GM21367 (cell line): ENCODE results near the gene FAM187B.
"Not testable (repeated sequence)": the region's sequence is repeated elsewhere in the genome, so short reads cannot be mapped to it uniquely, and the experiment has no call there.

Source experiments
- ATAC-seq: cut with Tn5 transposase; IDR thresholded peaks from one replicate; pipeline ENCODE4 v1.9.1; 2021; ENCODE audit not compliant: unreplicated experiment

FAM187B gene

DNA sequence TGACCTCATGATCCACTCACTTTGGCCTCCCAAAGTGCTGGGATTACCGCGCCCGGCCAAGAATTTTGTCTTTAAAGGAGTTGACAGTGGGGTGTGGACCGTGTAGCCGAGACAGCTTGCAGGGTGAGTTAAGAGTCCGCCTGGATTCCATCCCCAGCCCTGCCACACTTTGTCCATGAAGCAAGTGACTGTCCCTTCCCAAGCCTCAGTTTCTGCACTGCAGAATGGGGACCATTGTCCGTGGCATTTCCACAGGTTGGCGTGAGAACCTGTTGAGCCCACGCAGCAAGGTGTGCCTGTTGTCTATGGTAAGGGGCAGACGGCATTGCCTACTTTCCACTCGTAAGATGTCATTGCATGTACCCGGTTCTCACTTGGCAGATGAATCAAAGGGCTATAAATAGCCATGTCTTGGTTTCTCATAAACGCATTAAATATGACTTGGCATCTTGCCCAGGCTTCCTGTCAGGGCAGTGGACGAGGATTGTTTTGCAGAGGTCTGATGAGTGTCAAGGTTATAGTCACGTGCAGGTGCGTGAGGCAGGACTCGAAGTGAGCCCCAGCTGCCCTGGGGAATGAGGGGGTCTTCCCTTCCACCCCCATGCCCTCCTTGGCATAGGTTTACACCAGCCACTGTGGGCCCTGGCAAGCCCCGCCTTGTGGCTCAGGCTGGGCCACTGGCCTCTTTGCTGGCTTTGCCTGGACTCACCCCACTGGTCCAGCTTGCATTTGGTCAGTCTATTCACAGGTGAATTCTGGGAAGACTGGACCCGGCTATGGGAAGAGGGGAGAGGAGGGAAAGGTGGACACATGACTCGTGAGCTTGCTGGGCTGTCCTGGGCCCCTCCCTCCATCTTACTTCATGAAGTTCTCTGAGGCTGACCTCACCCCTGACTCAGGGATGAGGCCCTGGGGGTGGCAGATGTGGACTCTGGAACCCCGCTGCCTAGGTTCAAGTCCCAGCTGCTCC lies 14.6 kb downstream of the FAM187B start:
- peak; percentile 54 for ATAC-seq

DNA sequence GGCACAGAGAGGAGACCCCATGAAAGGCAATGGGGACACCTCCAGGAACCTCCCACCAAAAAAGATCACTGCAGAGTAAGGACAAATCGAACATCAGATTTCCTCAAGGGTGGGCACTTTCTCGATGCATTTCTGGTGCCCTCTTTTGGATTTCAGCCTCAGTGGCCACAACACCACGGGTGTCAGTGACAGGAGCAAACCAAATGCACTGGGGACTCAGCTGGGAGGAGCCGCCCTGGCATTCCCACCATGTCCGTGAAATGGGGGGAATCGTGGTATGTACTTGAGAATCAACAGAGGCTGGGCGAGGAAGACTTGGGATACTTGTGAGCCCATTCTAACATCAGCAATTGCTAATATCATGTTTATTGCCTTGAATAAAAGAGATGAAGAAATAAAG lies 16.3 kb downstream of the FAM187B start:
- no peak for ATAC-seq

DNA sequence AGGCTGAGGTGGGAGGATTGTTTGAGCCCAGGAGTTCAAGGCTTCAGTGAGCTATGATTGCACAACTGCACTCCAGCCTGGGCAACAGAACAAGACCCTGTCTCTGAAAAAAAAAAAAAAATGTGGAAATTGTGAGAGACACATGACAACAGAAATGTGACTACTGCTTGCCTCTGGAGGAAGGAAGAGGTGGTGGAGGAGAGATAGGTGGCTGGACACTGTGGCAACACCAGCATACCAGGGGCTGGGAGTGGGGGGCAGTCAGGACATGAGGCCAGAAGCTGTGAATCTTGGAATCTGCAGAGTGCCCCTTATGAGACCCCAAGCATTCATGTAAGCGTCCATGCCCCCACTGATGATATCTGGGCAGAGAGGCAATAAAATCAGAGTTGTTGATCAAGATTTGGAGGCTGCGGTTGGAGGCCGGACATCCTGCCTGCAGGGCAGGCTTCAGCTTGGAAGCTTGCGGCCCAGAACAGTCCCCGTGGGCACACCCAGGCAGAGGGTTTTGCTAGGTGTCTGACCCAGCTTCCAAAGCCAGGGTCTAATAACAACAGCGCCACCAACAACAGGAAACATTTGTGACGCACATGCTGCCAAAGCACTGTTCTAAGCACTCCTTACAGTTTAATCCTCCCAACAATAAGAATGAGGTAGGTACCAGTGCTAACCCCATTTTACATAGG lies 16.9 kb downstream of the FAM187B start:
- no peak for ATAC-seq

DNA sequence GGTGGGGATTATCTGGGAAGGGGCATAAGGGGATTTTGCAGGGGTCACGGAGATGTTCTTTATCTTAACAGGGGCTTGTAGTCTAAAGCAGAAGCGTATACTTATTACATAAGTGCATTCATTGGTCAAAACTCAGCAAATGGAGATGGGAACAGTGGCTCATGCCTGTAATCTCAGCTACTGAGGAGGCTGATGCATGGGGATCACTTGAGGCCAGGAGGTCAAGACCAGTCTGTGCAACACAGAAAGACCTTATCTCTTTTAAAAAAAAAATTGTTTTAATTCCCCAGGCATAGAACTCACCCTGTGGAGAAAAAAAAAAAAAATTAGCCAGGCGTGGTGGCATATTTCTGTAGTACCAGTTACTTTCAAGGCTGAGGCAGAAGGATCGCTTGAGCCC lies 18.9 kb downstream of the FAM187B start:
- no peak for ATAC-seq

DNA sequence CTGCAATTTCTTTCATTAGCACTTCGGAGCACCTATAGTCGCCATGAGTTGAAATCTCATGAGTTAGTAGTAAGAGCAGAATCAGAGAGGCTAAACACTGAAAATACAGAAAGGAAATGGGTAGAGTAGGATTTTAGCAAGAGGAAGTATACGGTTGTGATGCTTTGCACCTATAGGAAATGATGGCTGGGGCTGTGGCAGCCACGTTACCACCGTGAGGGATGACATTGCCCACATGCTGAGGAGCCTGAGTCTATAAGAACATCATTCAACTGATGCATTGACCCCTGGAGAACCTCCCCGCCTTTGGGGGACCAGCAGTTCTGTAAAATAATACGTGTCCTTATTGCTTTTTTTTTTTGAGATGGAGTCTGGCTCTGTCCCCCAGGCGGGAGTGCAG lies 20.4 kb downstream of the FAM187B start:
- no peak for ATAC-seq

DNA sequence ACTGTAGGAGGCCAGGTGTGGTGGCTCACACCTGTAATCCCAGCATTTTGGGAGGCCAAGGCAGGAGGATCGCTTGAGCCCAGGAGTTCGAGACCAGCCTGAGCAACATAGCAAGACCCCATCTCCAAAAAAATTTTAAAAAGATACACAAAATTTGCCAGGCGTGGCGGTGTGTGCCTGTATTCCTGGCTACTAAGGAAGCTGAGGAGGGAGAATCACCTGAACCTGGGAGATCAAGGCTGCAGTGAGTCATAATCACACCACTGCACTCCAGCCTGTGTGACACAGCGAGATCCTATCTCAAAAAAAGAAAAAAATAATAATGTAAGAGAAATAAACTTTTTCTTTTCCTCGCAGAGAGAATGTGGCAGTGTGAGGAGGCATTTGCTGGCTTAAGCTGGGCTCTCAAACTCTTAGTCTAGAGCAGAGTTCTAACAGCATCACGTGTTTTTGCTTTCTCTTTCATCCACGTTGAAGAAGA lies 21.1 kb downstream of the FAM187B start:
- no peak for ATAC-seq

DNA sequence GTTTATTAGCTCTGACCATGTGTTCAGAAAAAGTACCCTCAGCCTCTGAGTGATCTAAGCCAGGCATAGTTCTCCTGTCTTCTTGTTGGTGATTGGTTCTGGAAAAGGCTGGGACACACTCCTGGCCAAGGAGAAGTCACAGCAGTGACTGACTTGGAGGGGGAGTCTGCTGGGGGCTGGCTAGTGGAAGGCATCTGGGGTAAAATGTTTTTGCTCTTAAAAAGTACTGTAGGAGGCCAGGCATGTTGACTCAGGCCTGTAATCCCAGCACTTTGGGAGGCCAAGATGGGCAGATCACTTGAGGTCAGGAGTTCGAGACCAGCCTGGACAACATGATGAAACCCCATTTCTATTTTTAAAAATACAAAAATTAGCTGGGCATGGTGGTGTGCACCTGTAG lies 21.7 kb downstream of the FAM187B start:
- ATAC-seq: no peak

DNA sequence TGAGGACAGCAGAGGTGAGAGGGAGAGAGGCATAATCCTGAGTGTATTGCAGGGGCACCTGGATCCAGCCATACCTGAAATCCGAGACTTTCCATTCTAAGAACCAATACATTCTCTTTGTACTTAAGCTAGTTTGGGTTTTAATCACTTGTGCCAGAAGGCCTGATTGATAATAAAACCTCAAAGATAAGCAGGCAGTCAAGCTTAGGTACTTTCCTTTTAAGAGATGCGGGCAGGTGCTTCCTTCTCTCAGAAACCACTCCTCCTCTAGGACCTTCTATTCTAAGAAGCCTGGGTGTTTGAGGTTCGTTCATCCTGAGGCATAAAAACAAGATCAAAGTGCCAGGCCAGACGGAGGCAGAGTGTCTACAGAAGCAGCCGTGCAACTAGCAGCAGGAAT lies 22.2 kb downstream of the FAM187B start:
- ATAC-seq: no peak

DNA sequence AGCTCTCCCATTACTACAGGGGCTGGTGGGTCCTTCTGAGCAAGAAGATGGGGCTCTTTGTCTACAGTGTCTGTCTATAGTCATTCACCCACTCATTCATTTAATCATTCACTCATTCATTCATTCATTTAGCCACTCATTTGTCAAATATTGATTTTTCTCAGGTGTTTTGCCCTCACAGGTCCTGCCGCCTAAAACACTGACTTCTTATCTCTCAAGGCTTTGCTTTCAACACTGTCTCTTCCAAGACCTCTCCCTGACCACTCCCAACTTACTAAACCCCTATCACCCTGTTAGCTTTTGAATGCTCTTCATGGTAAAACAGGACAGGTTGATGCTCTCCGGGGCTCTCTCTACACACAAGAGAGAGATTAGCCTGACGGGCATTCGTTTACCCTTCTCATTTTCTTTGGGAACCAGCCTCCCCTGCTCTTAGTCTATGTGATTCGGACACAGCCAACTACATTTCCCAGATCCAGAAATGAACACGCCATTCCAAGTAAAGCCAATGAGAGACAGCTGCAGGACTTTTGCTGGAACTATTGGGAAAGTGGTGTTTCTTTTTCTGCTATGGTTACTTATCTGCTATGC lies 22.7 kb downstream of the FAM187B start:
- no peak for ATAC-seq

DNA sequence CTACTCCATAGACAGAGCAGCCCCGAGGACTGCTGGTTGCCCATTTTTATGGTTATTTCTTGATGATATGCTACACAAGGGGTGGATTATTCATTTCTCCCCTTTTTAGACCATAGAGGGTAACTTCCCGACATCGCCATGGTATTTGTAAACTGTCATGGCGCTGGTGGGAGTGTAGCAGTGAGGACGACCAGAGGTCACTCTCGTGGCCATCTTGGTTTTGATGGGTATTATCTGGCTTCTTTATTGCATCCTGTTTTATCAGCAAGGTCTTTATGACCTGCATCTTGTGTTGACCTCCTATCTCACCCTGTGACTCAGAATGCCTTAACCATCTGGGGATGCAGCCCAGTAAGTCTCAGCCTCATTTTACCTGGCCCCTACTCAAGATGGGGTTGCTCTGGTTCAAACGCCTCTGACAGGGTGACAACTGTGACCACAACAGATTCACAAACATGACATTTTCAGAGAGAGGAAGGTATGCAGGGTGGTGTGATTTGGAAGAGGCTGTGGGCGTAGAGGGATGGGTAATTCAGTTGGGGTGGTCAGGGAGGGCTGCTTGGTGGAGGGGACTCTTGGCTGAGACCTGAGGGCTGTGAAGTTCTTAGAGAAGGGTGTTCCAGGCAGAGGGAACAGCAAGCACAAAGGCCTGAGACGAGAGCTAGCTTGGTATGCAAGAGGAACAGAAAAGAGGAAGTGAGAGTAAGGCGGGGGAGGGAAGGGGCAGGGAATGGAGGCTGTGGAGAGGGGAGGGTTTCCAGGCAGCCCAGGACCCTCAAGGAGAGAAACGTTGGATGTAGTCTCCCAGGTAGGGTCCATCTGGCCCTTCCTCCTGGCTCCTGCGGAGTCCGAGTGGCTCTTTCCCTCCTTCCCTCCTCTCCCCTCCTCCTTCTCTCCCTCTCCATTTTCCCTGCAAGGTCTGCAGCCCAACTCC lies 23.5 kb downstream of the FAM187B start:
- ATAC-seq: peak; percentile 43

DNA sequence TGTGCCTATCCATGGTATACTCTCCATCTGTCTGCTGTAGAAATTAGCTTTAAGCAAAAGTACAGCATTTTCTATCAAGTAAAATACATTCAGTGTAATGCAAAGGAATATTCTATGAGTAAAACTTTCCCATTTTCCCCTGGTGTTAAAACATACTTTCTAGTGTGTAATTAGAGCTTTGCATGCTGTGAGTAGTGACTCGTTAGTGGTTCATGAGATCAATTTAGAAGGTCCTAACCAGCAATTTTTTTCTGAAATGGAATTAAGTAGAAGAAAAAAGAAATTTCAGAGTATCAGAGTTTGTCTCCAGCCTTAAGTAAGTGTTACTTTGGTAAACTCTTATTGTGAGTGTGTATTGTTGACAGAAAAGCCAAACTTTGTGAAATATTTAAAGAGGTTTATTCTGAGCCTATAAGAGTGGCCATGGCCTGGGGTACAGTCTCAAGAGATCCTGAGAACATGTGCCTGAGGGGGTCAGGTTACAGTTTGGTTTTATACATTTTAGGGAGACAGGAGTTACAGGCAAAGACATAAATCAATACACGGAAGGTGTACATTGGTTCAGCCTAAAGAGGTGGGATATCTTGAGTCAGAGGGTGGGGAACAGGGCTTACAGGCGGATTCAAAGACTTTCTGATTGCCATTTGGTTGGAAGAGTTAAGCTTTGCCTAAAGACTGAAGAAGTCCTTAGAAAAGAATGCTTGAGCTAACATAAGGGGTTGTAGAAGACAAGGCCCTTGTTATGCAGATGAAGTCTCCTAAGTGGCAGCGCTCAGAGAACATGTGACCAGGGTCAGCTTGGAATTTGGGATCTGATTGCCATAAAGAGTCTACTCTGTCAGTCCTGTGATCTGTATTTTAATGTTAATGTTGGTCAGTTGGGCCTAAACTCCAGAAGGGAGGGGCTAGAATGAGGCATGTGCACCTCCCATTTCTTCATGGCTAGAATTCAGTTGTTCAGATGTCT lies 25.5 kb downstream of the FAM187B start:
- no peak for ATAC-seq

DNA sequence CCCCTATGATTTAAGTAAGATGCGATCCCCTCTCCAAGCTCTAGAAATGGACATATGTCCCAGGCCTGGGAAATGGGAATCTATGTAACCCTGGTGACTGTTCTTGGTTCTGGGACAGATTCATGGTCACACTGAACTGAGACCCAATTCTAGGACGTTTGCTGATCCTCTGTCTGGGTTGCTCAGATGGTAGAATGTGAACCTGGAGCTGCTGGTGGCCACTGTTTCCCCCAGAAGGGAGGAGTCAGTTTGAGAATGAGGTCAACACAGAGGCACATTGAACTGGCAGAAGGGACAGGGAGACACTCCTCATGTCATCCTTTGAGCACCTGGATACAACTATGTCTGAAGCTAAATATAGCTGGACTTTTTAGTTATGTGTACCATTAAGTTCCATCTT lies 29.1 kb downstream of the FAM187B start:
- no peak for ATAC-seq

DNA sequence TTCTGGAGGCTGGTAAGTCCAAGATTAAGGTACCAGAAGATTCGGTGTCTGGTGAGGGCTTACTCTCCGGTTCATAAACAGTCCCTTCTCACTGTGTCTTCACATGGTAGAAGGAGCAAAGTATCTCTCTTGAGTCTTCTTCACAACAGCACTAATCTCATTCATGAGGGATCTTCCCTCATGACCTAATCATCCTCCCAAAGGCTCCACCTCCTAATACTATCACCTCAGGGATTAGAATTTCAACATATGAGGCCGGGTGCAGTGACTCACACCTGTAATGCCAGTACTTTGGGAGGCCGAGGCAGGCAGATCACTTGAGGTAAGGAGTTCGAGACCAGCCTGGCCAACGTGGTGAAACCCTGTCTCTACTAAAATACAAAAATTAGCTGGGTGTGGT lies 31.7 kb downstream of the FAM187B start:
- ATAC-seq: not testable (repeated sequence)

DNA sequence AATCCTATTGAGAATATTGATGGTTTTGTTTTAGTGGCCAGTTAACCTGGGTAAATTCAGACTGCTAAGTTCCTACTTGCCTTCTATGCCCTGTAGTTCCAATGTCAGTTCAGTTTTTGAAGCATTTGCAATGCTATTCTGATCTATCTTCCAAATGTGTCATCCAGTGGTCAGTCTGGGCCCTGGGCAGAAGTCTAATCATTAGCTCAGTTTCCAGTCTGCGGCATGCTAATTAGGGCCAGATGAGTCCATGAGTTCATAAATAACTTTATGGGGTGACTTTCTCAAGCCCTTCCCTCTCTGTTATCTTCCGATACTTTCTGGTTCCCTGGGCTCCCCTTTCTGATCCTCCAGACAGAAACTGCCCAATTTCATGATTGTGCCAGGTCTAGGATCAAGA lies 32.7 kb downstream of the FAM187B start:
- ATAC-seq: no peak

DNA sequence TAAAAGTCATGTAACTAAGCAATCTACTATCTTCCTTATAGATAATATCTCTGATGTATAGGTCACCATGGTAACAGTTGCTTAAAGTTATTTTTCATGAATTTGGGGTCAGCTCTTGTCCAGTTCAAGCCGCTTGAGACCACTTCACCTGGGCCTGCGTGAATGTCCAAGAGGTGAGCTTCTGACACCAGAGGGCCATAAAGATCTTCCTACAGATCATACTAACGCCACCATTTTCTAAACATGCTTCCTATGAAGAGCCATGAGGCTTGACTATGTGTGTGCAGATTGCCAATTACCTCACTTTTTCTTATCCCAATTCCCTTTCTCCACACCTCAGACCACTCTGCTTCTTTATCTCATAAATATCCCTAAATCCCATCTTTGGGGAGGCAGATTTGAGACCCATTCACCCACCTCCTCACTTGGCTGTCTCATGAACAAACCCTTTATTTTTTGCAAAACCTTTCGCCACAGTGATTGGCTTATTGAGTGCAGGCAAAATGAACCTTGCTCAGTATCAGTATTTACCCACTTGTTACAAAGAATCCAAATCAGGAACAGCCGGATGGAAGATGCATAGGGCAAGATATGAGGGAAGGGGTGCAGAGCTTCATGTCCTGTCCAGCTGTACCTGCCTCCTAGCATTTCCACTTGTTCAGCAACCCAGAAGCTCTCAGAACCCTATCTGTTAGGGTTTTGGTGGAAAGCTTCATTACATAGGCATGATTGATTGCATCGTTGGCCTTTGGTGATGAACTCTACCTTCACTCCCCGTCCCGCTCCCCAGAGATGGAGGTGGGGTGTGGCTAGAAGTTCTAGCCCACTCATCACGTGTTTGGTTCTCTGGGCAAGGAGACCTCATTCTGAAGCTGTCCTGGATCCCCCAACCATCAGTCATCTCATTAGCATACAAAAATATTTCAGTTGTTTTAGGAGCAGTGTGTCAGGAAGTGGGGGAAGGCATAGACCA lies 34.2 kb downstream of the FAM187B start:
- no peak for ATAC-seq

DNA sequence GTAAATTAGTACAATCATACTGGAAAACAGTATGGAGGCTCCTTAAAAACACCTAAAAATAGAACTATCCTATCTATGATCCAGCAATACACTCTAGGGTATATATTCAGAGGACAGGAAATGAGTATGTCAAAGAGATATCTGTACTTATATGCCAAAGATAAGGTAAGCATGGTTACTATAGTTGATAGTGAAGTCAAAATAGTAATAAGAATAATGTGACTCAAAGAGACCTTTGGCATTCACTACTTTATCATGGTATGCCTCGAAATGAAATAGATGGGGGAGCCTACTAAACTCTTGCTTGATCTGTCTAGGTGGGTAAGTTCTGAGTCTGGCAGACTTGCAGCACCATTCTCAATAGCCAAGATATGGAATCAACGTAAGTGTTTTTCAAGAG lies 43.7 kb downstream of the FAM187B start:
- no peak for ATAC-seq

DNA sequence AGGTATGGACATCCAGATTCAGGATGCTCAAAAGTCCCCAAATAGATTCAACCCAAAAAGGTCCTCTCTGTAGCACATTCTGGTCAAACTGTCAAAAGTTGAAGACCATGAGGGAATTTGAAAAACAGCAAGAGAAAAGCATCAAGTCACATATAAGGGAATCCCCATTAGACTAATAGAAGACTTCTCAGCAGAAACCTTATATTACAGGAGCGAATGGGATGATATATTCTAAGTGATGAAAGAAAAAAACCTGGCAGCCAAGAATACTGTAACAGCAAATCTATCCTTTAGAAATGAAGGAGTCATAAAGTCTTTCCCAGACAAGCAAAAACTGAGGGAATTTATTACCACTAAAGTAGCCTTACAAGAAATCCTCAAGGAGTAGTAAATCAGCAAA lies 44.3 kb downstream of the FAM187B start:
- ATAC-seq: no peak

DNA sequence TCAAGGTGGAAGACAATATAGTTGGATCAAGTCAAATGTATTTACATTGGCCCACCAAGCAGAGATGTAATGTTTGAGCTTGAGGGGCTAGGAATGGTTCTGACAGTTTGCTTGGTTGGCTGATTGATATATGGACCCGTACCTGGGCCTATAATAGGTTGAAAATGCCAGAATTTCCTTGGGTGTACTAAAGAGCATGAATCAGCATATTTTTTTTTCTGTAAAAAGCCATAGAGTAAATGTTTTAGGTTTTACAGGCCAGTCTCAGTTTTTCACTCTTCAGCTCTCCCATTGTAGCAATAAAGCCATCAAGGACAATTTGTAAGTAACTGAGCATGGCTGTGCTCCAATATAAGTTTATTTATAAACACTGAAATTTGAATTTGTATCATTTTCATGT lies 47.2 kb downstream of the FAM187B start:
- no peak for ATAC-seq
